ENCODE results near the gene IL21R.
"Not testable (repeated sequence)": the region's sequence is repeated elsewhere in the genome, so short reads cannot be mapped to it uniquely, and the experiment has no call there.

GRCh38 chr16:27433191-27433590 lies 31.2 kb downstream of the IL21R start:
- not testable (repeated sequence) for TF ChIP-seq ZNF70 (CRISPR knock-in tag; IDR thresholded peaks at IDR 0.05); ZFP30 (CRISPR knock-in tag; IDR thresholded peaks at IDR 0.05); CREB5 (CRISPR knock-in tag; IDR thresholded peaks at IDR 0.05; ENCODE audit: low read depth); CSDC2 (CRISPR knock-in tag; IDR thresholded peaks at IDR 0.05); PATZ1 (CRISPR knock-in tag; IDR thresholded peaks at IDR 0.05; ENCODE audit: borderline replicate concordance)
